Measurements from ENCODE around the gene CCDC9B. TPM values are rescaled to one million over a fixed set of nuclear protein-coding genes. Genes with fewer than 3 reads are reported as not detected.

The CCDC9B gene
- total RNA-seq, 2 donors from 2014 or later: 9.0 to 29.7 TPM

DNA sequence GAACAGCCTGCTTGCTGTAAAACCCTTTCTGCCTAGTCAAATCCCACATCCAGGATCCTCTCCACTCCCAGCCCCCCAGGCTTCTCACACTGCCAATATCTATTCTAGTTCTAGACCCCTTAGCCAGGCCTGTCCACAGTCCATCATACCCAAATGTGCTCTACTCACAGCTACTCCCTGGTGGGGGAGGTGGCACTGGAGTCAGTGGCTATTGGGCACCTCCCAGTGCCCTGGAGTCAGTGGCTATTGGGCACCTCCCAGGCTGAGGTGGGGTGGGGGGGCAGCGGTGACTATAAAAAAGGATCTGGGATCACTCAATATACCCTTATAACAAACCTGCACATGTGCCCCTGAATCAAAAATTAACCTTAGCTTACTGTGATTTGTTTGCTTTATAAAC is 16.5 kb upstream of the CCDC9B start:
- Histone ChIP-seq H3K36me3 (no peaks in the 10 kb centered on the region), H3K27me3 (replicated peaks; ENCODE audit: insufficient read depth) (no peaks in the 10 kb centered on the region), H3K4me1 (replicated peaks) (peaks cover 4% of the 10 kb centered on the region), H3K9me3 (no peaks in the 10 kb centered on the region), H3K4me3 (no peak overlapping the region), H3K27ac (no peak overlapping the region)
- intact Hi-C loops (cut with DNase I): loop anchor here (5.0 kb wide), 1 partner anchor 35 kb away; the partner anchor contains the start of gene INAFM2
- TF ChIP-seq POLR2AphosphoS5 (IDR thresholded peaks at IDR 0.05): no peak
- TF ChIP-seq, protein P1, sequence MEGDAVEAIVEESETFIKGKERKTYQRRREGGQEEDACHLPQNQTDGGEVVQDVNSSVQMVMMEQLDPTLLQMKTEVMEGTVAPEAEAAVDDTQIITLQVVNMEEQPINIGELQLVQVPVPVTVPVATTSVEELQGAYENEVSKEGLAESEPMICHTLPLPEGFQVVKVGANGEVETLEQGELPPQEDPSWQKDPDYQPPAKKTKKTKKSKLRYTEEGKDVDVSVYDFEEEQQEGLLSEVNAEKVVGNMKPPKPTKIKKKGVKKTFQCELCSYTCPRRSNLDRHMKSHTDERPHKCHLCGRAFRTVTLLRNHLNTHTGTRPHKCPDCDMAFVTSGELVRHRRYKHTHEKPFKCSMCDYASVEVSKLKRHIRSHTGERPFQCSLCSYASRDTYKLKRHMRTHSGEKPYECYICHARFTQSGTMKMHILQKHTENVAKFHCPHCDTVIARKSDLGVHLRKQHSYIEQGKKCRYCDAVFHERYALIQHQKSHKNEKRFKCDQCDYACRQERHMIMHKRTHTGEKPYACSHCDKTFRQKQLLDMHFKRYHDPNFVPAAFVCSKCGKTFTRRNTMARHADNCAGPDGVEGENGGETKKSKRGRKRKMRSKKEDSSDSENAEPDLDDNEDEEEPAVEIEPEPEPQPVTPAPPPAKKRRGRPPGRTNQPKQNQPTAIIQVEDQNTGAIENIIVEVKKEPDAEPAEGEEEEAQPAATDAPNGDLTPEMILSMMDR (IDR thresholded peaks at IDR 0.05): no peak
- TF ChIP-seq POLR2A (IDR thresholded peaks at IDR 0.05): no peak
- no peak for DNase-seq (ENCODE audit: low spot score)
- WGBS: 67% methylated on average over 1 of the region's 1 CpG

DNA sequence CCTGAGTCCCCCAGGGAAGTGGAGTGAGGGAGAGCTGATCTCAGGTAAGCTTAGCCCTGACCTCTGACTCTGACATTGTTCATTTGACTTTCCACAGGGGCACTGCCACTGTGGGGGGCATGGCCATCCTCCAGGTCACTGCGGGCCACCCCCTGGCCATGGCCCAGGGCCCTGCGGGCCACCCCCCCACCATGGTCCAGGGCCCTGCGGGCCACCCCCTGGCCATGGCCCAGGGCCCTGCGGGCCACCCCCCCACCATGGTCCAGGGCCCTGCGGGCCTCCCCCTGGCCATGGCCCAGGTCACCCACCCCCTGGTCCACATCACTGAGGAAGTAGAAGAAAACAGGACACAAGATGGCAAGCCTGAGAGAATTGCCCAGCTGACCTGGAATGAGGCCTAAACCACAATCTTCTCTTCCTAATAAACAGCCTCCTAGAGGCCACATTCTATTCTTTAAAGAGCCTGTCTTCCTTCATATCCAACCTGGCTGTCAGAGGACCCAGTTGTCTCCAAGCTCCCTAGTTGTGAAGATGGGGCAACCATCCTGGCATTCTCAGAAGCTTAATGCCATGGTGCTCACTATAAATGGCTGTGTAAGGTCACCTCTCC is 15.3 kb upstream of the CCDC9B start:
- WGBS: 97% methylated on average over 4 of the region's 5 CpGs
- H3K27me3 ChIP-seq (replicated peaks; ENCODE audit: insufficient read depth): no peaks in the 10 kb centered on the region
- no peak overlapping the region for H3K4me3 ChIP-seq
- no peaks in the 10 kb centered on the region for H3K9me3 ChIP-seq
- TF ChIP-seq, protein P1 (IDR thresholded peaks at IDR 0.05): no peak
- TF ChIP-seq POLR2AphosphoS5 (IDR thresholded peaks at IDR 0.05): no peak
- no peak for TF ChIP-seq POLR2A (IDR thresholded peaks at IDR 0.05)
- H3K36me3 ChIP-seq: no peaks in the 10 kb centered on the region
- intact Hi-C loops (cut with DNase I): loop anchor here (5.0 kb wide), 1 partner anchor 34 kb away; the partner anchor contains the start of gene INAFM2
- no peak overlapping the region for H3K27ac ChIP-seq
- H3K4me1 ChIP-seq (replicated peaks): peaks cover 4% of the 10 kb centered on the region
- DNase-seq (ENCODE audit: low spot score): no peak

DNA sequence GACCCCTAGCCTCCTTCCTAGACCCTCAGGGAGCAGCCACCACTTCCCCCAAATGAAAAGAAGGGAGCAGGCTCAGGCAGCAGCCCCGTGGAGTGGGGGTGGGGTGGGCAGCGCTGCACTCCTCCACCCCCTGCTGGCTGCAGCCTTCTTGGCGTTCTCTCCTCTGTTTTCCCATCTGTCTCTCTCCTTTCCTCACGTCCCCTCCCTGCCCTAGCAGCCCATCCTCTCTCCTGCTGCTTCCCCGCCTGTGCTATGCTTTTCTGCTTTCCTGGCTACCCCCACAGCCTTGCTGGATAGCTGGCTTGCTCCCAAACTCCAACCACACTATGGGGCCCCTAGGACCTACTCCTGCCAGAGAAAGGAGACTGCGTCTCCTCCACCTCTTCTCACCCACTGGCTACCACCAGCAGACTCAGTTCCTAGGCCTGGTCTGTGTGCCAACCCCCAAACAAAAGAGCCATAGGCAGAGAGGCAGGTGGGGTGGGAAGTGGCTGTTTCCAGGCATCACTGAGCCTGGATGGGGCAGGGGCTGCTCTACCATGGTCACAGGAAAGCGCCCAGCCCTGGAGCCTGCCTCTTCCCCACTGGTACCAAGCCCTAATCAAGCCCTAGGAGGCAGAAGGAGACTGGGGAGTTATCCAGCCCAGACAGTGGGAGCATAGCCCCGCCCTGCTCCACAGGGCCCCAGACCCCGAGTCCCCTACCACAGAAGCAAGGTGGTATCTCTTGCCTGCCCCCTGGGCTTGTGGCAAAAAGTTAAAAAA is 13.9 kb upstream of the CCDC9B start:
- TF ChIP-seq POLR2AphosphoS5 (IDR thresholded peaks at IDR 0.05): no peak
- TF ChIP-seq, protein P1 (IDR thresholded peaks at IDR 0.05): peak in 2 of 4 experiments; percentile 16 to 35
- Histone ChIP-seq H3K27ac (no peak overlapping the region), H3K36me3 (no peaks in the 10 kb centered on the region), H3K9me3 (no peaks in the 10 kb centered on the region), H3K4me1 (replicated peaks) (peaks cover 4% of the 10 kb centered on the region), H3K4me3 (no peak overlapping the region), H3K27me3 (replicated peaks; ENCODE audit: insufficient read depth) (no peaks in the 10 kb centered on the region)
- 40% methylated on average over 9 of the region's 9 CpGs for WGBS
- intact Hi-C loops (cut with DNase I): loop anchor here (5.0 kb wide), 1 partner anchor 32 kb away; the partner anchor contains the start of gene INAFM2
- no peak for DNase-seq (ENCODE audit: low spot score)

DNA sequence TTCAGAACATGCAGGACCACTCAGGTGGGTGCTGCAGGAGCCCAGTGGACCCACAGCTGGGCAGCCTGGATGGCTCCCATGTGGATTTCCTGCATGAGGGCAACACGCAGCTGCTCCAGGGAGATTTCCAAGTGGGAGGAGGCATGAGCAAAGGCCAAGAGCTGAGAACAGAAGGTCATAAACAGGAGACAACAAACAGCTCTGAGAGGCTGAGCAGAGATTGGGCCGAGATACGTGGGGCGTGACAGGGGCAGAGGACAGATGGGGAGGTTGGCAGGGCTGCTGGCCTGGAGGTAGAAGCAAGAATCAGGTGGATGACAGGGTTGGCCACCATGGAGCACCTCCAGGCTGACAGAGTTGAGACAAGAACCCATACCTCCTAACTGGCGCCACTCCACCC is 13.0 kb upstream of the CCDC9B start:
- Histone ChIP-seq H3K9me3 (no peaks in the 10 kb centered on the region), H3K27me3 (replicated peaks; ENCODE audit: insufficient read depth) (no peaks in the 10 kb centered on the region), H3K4me3 (no peak overlapping the region), H3K4me1 (replicated peaks) (peaks cover 4% of the 10 kb centered on the region), H3K36me3 (no peaks in the 10 kb centered on the region), H3K27ac (no peak overlapping the region)
- DNase-seq (ENCODE audit: low spot score): no peak
- 58% methylated on average over 5 of the region's 5 CpGs for WGBS
- TF ChIP-seq, protein P1 (IDR thresholded peaks at IDR 0.05): no peak
- TF ChIP-seq POLR2AphosphoS5 (IDR thresholded peaks at IDR 0.05) (no peak), POLR2A (IDR thresholded peaks at IDR 0.05) (no peak)
- intact Hi-C loops (cut with DNase I): no loop called here

Measured in prostate gland (tissue), 2 donors.